Cerebellar cortex (tissue), 1 donor: ENCODE results near the gene KRTAP5-1.

Source experiments
- DNase-seq: peaks from one replicate; pipeline ENCODE4 v3.0.0-alpha.2; 2015; ENCODE audit warnings: low spot score

KRTAP5-1 gene

GRCh38 chr11:1571760-1572196, 13.3 kb downstream of the KRTAP5-1 start:
- DNase-seq, result no peak

DNA sequence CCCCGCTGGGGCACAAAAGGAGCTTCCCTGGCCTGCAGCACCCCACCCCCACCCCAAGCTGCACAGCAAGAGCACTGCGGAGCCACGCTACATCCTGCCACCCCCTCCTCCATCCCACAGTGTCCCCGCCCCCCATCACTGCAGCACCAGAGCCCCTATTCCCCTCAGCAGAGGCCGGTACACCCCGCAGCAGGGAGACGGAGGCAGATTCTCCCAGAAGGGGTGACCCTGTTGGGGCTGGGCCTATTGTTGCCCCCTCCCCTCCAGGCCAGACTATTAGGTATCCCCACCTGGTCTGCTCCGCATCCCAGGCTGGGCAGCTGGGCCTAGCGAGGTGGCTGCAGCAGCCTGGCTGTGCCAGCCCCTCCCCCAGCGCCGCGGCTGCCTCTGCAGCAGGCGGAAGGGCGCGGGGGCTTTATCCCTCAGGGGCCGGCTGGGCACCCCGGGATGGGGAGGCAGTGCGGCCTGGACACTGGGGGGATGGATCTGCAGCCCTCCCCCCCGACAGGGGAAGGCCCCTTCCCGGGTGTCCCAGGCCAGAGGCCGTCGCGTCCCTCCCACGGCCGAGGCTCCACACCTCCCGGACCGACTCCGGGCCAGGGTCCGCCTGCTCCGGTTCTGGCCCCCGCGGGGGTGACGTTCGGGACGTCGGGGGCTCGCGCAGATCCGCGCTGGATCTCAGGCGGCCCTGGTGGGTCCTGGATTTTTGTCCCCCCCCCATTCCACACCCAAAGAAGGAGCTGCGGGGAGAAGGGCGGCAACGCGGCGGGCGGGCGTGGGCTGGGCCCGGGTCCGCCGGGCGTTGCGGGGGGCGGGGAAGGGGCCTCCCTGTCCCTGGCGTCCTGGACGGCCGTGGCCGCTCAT, 14.0 kb downstream of the KRTAP5-1 start:
- DNase-seq, result no peak

DNA sequence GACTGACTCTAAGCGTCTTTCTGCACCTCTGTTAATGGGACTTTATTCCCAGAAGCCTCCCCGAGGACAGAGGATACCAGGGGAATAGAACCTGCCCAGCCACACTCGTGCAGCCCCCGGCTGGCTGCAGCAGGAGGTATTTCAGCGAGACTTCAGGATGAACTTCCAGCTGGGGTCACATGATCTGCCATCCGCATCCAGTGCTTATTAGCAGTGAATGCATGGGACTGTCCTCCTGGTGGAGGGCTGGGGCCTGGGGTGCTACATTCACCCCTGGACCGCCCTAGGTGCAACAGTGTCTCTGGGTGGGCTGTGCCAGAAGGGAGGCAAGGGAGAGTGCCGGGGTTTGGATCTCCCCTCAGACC, 14.6 kb downstream of the KRTAP5-1 start:
- no peak for DNase-seq

GRCh38 chr11:1570001-1570453, 15.1 kb downstream of the KRTAP5-1 start:
- no peak for DNase-seq

DNA sequence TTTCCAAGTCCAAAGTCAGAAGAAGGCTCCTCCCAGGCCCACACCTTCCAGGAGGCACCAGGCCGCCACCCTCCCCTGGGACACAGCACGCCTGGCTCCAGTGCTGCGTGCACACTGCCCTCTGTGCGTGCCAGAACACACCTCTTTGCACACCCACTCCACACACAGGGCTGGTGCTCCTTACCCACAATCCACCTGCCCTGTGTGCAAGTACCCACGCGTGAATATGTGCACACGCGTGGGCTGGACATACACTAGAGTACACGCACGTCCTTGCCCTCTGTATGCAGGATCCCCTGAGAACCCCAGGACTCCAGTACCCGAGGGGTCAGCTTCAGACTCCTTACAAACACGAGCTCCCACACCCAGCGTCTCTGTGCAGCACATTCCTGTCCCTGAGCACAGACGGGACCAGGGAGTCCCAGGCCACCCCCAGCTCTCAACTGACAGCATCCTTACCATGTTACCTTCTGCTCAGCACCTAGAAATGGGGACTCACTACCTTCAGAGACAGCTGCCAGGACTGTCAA, 15.8 kb downstream of the KRTAP5-1 start:
- DNase-seq, result no peak

- DNase-seq, result no peak
Measured at GRCh38 chr11:1568441-1568911, 16.6 kb downstream of the KRTAP5-1 start.

DNA sequence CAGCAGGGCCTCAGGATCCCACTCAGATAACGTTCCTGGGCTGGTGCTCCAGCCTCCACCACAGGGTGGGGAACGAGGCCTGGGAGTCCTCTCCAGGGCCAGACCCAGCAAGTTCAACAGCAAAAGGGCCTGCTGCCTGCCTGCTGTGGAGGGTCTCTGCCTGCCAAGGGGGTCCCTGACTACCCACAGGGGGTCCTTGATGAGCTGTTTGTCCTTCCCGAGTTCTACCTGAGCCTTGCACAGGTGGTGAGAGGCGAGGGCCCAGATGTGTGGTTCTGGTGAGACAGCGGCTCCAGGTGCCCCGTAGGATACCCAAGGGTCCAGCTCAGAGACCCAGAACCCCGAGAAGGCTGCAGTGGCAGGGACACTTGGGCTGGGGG, 17.4 kb downstream of the KRTAP5-1 start:
- no peak for DNase-seq

GRCh38 chr11:1567052-1567720, 17.9 kb downstream of the KRTAP5-1 start:
- DNase-seq, result no peak

GRCh38 chr11:1566381-1567051, 18.6 kb downstream of the KRTAP5-1 start:
- no peak for DNase-seq

- no peak for DNase-seq
Measured at GRCh38 chr11:1565904-1566247, 19.2 kb downstream of the KRTAP5-1 start.

DNA sequence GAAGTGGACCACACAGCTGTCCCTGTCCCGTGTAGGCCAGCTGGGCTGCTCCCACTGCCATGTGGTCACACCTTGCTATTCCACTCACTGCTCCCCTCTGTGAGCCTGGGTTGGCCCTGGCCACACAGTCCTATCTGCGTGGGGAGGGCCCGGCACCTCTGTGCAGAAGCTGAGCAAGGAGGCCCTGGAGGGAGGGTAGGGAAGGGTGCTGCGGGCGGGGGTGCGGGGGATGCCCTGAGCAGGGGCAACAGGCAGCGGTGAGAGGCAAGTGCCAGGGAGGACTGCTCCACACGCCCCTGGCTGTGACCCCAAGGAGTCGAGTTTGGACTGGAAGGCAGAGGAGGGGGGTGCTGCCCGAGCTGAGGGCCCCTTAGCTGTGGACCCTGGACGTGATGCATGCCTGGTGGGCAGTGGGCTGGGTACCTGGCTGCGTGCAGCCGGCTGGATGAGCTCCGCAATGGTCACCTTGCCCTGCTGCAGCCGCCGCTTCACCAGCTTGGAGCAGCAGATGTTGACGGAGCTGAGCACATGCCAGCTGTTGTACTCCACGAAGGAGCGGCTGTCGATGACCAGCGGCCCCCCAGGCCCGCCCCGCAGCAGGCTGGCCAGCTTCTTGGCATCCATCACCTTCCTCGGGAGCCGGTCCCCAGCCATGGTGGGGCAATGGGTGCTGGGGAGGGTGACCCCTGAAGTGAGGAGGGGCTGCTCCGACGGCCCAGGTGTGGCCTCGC, 19.7 kb downstream of the KRTAP5-1 start:
- DNase-seq, result no peak

DNA sequence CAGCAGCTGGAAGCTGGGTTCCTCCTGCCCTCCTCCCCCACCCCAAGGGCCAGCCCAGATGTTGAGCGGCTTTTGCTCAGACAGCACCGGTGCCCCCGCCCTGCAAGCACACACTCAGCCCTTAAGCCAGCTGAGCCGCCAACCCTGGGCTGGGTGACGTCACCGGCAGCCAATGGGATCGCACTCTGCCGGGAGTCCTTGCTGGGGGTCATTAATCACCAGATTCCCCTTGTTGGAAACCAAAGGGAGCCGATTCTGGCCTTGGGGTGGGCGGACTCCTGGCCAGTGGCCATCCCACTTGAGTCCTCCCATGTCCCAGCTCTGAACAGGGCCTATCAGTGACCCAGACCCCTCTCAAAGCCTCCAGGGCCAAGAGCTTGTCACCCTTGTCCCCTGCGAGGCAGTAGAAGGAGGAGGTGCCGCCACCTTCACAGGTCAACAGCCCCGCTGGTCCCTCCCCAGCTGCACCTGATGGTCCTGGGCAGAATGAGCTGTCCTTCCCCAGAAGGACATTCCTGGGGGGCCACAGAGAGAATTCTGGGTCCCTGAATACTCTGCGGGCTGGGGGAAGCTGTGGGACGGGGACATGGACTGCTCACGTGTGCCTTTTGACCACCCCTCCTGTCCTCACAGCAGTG, 20.4 kb downstream of the KRTAP5-1 start:
- peak; percentile 65 for DNase-seq

- DNase-seq, result no peak
Measured at GRCh38 chr11:1563697-1564534, 21.2 kb downstream of the KRTAP5-1 start.

DNA sequence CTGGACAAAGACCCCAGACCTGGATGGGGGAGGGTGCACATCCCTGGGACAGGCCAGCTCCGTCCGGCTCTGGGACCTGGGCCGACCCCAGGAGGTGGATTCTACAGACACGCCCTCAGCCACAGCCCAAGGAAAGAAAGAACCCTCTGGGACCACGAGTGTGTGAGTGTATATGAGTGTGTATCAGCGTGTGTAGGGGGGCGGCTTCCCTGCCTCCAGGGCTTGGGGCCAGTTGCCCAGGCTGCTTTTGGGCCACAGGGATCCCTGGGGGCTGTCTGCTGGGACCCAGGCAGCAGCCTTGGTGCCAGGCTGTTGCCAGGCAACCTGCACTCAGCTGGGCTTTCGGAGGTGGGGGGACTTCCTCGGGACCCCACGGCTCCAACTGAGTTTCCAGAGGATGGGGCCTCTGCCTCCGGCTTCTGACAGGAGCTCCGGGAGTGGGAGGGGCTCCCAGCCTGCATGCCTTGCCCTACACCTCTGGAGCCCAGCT, 21.9 kb downstream of the KRTAP5-1 start:
- DNase-seq, result no peak

DNA sequence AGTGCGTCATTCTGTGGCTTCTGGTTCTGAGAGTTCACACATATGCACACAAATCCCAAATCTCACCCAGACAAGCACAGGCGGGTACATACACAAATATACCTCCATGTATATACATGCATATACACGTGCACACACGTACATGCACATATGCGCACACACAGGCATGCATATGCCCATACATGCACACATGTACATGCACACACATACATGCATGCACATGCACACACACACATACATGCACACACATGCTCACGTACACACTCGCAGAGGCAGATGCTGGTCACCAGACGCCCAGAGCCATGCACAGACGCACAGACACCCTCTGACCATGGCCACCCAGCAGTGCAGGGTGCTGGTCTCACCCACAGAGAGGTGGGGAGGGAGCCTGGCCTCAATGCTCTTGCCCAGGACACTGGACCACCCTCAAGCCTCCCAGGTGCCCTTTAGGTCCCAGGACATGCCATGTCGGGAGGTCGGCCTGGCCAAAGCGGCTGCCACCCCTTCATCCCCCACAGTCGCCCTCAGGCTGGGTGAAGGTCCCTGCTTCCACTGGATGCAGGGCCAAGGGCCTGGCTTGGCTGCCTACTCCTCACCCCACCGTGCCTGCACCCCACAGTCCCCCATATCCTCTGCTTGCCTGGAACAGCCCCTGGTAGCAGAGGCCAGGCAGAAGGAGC, 22.5 kb downstream of the KRTAP5-1 start:
- DNase-seq, result no peak

- DNase-seq, result no peak
Measured at GRCh38 chr11:1561955-1562354, 23.1 kb downstream of the KRTAP5-1 start.

GRCh38 chr11:1561266-1561665, 23.8 kb downstream of the KRTAP5-1 start:
- no peak for DNase-seq

GRCh38 chr11:1560649-1561251, 24.3 kb downstream of the KRTAP5-1 start:
- no peak for DNase-seq

GRCh38 chr11:1560002-1560648, 25.0 kb downstream of the KRTAP5-1 start:
- no peak for DNase-seq
